KOPT-K1 (cell line): Measurements from ENCODE around the gene CLDN2.
"Not testable (repeated sequence)": the region's sequence is repeated elsewhere in the genome, so short reads cannot be mapped to it uniquely, and the experiment has no call there.

Experiments used
- H3K27ac ChIP-seq: fragments of 200-600 bp; sonication (generic); 2 replicates; pipeline ENCODE4 v1.5.1; 2016; ENCODE audit warnings: antibody characterized with exemption, mild to moderate bottlenecking, low read depth, low read length; ENCODE audit not compliant: poor library complexity, severe bottlenecking
- H3K36me3 ChIP-seq: fragments of 200-600 bp; sonication (generic); 2 replicates; pipeline ENCODE4 v1.5.1; 2017; ENCODE audit warnings: antibody characterized with exemption, mild to moderate bottlenecking, low read length, moderate library complexity; ENCODE audit not compliant: insufficient read depth
- H3K9me3 ChIP-seq: fragments of 200-600 bp; sonication (generic); 2 replicates; pipeline ENCODE4 v1.5.1; 2017; ENCODE audit warnings: antibody characterized with exemption, low read length, mild to moderate bottlenecking; ENCODE audit not compliant: insufficient read depth, poor library complexity, severe bottlenecking

CLDN2 gene, protein sequence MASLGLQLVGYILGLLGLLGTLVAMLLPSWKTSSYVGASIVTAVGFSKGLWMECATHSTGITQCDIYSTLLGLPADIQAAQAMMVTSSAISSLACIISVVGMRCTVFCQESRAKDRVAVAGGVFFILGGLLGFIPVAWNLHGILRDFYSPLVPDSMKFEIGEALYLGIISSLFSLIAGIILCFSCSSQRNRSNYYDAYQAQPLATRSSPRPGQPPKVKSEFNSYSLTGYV

DNA sequence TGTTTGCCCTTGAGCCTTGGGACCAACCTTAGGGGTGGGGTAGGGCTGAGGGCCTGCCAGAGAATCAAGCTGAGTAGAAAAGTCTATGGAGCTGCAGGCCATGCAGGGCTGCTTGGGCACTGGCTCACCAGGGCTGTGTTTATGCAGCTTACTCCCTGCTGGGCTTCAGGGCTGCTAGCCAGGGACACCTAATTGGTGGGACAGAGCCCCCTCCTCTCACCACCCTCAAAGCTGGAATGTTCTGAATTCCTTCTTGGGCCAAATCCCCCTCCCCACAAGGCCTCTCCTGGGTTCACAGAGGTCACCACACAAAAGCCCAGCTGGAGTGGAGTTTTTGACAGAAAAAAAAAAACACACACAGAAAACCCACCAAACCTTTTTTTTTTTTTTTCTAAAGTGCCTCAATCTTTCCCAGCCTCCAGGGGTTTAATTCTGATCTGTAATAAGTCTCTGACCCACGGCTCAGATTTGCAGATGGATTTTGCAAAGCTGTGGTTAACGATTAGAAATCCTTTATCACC, at the start of gene CLDN2:
Gene CLDN2 (plus strand): TSS at position 471 of the 521 bp plus-strand sequence. CDS start 7,827 bp downstream, outside the sequence.
- Histone ChIP-seq H3K36me3 (no peaks in the 10 kb centered on the region), H3K27ac (no peak within 1 kb of the TSS), H3K9me3 (no peaks in the 10 kb centered on the region)

GRCh38 chrX:106872796-106873195, 47.4 kb upstream of the CLDN2 start:
- not testable (repeated sequence) for H3K27ac ChIP-seq, H3K9me3 ChIP-seq, H3K36me3 ChIP-seq

DNA sequence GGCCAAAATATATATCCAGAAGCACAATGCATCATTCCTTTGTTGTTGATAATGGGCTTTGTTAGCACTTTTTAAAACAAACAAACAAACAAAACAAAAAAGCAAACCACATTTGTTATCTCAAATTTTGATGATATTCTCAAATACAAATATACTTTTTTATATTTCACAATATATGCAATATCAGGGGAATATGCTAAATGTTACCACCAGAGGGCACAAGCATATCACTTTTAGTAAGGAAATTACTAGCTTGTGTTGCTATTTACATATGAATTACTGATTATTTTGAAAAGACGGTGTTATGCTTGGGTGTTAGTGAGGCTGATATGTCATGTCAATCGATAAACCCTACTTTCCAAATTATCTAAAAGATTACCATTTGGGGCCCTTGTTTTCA, 46.1 kb upstream of the CLDN2 start:
- H3K36me3 ChIP-seq, result no peaks in the 10 kb centered on the region
- H3K9me3 ChIP-seq, result no peaks in the 10 kb centered on the region
- H3K27ac ChIP-seq, result no peak overlapping the region

DNA sequence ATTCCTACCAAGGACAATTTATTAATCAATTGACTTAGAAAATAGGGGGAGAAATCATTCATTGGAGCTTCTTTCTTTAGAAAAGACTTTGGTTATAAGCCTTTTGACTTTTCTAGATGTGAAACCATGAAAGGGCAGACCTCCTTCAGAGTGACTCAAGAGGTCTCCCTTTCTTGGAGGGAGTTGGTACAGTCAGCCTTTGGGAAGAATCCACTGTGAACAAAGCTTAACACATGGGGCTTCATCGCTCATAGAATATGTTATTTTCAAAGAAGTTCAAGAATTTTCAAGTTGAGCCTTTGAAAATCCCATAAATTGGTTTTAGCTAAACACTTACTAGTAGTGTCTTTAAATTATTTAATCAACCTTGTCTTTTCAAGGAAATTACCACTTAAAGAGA, 45.1 kb upstream of the CLDN2 start:
- Histone ChIP-seq H3K27ac (no peak overlapping the region), H3K9me3 (no peaks in the 10 kb centered on the region), H3K36me3 (no peaks in the 10 kb centered on the region)

DNA sequence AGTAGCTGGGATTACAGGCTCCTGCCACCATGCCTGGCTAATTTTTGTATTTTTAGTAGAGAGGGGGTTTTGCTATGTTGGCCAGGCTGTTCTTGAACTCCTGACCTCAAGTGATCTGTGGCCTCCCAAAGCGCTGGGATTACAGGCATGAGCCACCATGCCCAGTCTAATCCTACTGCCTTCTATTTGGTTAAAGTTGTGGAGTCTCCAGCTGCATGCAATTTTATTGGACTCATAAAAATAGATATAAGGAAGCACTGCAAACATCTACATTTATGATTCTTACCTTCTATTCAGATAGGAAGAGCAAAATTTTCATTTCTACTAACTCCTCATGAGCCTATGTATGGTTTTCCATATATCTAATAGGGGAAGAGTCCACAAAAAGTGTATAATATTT, 30.7 kb upstream of the CLDN2 start:
- H3K9me3 ChIP-seq, result no peaks in the 10 kb centered on the region
- H3K27ac ChIP-seq, result no peak overlapping the region
- H3K36me3 ChIP-seq, result no peaks in the 10 kb centered on the region

DNA sequence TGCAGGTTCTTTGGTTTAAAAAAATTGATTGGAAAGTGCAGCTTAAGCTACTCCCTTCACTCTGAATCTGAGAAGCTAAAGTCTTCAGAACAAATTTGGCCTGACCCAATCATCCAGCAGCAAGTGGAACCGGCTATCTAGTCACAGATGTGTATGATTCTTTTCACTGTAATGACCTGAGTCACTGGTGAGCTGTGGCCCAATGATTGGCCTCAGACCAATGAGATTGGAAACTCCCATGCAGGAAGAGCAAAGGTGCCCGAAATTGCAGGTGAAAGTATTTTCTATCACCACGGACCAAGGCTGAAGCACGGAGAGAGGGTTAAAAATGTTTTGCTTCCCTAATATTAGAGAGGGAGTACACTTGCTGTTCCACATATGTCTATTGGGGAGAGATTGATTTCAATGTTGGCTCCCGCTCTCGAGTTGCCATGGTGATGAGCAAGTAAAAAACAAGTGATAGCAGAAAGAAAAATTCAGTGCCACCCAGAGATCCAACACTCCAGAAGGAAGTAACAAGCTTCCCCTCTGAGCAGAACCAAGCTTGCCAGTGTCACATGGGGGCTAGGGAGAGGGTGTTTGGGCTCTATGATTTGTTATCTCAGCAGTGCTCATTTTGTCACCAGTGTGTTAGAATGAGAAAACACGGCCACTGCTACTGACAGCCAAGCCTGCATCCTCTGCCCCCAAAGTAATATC, 28.3 kb upstream of the CLDN2 start:
- Histone ChIP-seq H3K9me3 (no peaks in the 10 kb centered on the region), H3K27ac (no peak overlapping the region), H3K36me3 (no peaks in the 10 kb centered on the region)

DNA sequence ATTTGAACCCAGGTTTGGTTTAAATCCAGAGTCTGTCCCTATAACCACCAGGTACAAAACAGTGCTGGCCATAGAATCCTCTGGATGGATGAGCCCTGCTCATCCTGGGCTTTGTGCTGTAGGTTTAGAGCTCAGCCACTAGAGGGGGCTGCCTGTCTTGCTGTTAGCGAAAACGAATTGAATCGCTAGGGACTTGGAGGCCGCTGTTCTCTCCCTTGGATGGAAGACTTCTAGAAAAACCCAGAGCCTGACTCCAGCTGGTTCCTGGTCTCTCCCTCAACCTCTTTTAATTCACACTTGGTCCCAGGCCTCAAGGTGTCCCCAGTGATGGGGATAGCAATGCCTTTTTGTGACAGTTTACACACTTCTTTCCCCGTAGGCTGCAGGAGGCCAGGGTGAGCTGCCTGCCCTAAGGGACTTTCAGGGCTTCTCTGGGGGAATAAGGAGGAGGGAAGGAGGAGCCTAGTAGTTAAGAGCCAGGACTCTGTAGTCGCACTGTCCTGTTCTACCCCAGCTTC, 25.8 kb upstream of the CLDN2 start:
- H3K9me3 ChIP-seq, result no peaks in the 10 kb centered on the region
- H3K36me3 ChIP-seq, result no peaks in the 10 kb centered on the region
- H3K27ac ChIP-seq, result no peak overlapping the region

GRCh38 chrX:106894978-106895452, 25.2 kb upstream of the CLDN2 start:
- no peak overlapping the region for H3K27ac ChIP-seq
- H3K36me3 ChIP-seq, result no peaks in the 10 kb centered on the region
- H3K9me3 ChIP-seq, result no peaks in the 10 kb centered on the region

DNA sequence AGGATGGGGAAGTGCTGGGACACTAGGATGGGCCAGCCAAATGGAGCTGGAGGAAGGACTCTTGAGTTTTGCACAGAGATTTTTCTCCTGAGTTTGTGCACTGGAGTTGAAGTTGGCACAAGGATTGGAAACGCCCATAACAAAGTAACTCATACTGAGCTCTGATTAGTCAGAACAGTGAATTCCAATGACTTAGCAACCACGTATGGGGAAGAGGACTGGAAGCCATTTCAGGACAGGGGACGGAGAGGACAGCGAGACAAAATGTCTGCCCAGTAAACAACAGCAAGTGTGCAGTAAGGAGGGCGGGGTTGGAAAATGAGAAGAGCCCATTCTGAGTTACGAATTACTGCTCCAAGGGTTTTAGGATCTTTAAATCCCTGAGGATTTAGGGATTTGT, 22.9 kb upstream of the CLDN2 start:
- Histone ChIP-seq H3K27ac (no peak overlapping the region), H3K9me3 (no peaks in the 10 kb centered on the region), H3K36me3 (no peaks in the 10 kb centered on the region)

DNA sequence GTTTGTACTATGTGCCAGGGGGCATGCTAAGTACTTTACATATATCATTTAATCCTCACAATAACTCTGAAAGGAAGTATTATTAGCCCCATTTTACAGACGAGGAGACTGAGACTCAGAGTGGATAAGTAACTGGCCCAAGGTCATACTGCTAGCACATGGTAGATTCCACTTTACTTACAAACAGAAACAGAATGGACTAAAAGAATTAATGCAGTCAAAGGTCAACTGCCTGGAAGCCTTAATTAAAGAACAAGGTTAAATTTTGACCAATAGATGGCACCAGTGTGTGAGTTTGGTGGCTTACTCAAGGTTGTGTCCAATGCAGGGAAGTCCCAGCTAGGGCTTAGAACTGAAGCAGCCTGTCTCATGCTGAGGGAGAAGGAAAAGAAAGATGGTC, 21.7 kb upstream of the CLDN2 start:
- H3K36me3 ChIP-seq, result no peaks in the 10 kb centered on the region
- no peak overlapping the region for H3K27ac ChIP-seq
- H3K9me3 ChIP-seq, result no peaks in the 10 kb centered on the region

DNA sequence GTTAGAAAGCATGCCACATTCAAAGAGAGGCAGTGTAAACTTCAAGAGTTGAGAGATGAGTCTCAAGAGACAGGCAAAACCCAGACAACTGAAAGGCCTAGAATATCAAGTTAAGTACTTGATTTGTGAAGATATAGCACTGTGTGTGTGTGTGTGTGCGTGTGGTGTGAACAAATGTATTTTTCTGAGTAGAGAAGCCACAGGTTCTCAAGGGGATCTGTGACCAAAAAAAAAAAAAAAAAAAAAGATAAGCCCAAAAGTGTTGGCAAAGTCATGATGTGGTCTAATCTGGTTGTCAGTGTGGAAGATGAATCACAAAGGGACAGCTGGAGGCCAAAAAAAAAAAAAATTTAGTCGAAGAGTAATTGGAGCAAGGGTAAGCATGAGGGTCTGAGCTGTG, 20.9 kb upstream of the CLDN2 start:
- H3K36me3 ChIP-seq, result no peaks in the 10 kb centered on the region
- no peaks in the 10 kb centered on the region for H3K9me3 ChIP-seq
- H3K27ac ChIP-seq, result no peak overlapping the region

DNA sequence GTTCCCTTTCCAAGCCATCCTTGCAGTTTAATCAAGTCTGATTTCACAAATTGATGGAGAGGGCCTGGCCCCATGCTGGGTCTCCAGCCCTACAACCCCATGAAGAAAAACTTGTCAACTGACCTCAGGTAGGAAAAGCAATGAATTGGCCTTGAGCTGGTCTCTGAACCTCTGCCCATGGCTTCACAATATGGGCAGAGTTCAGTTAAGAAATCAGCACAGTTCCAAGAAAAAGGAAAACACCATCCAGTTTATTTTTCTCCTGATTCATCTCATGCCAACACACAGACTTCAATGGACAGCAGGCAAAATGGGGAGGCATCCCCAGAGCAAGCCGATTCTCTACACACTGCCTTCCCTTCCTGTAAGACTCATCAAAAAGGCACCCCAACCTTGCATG, 20.4 kb upstream of the CLDN2 start:
- Histone ChIP-seq H3K9me3 (no peaks in the 10 kb centered on the region), H3K36me3 (no peaks in the 10 kb centered on the region), H3K27ac (no peak overlapping the region)

GRCh38 chrX:106901341-106901740, 18.9 kb upstream of the CLDN2 start:
- Histone ChIP-seq H3K36me3 (no peaks in the 10 kb centered on the region), H3K27ac (no peak overlapping the region), H3K9me3 (no peaks in the 10 kb centered on the region)

- Histone ChIP-seq H3K27ac (no peak overlapping the region), H3K9me3 (no peaks in the 10 kb centered on the region), H3K36me3 (no peaks in the 10 kb centered on the region)
Measured at GRCh38 chrX:106901781-106902219, 18.4 kb upstream of the CLDN2 start.

GRCh38 chrX:106902684-106903083, 17.5 kb upstream of the CLDN2 start:
- H3K9me3 ChIP-seq, result no peaks in the 10 kb centered on the region
- no peaks in the 10 kb centered on the region for H3K36me3 ChIP-seq
- H3K27ac ChIP-seq, result no peak overlapping the region
